T-helper 2 cell treated with Interferon-gamma antibody and Interleukin-4, amounts not matched to agents 5 μg/mL and 100 μg/mL, for 36 hours (primary cell): ENCODE data around the gene AGAP1.

Experiments
- DNase-seq: peaks from one replicate; pipeline ENCODE4 v3.0.0; 2021; ENCODE audit warnings: low spot score
- H3K27ac Mint-ChIP-seq: one replicate; pipeline ENCODE4 v1.8.0; 2021; ENCODE audit warnings: mild to moderate bottlenecking, mixed read lengths
- H3K27me3 Mint-ChIP-seq: one replicate; pipeline ENCODE4 v1.8.0; 2021; ENCODE audit warnings: low read depth, mixed read lengths
- H3K36me3 Mint-ChIP-seq: one replicate; pipeline ENCODE4 v1.8.0; 2021; ENCODE audit warnings: low read depth, mixed read lengths
- H3K4me1 Mint-ChIP-seq: one replicate; pipeline ENCODE4 v1.8.0; 2021; ENCODE audit warnings: low read depth, mixed read lengths
- H3K4me3 Mint-ChIP-seq: one replicate; pipeline ENCODE4 v1.8.0; 2022; ENCODE audit warnings: mild to moderate bottlenecking, moderate library complexity, mixed read lengths
- H3K9me3 Mint-ChIP-seq: one replicate; pipeline ENCODE4 v1.8.0; 2021; ENCODE audit warnings: mixed read lengths

The AGAP1 gene

DNA sequence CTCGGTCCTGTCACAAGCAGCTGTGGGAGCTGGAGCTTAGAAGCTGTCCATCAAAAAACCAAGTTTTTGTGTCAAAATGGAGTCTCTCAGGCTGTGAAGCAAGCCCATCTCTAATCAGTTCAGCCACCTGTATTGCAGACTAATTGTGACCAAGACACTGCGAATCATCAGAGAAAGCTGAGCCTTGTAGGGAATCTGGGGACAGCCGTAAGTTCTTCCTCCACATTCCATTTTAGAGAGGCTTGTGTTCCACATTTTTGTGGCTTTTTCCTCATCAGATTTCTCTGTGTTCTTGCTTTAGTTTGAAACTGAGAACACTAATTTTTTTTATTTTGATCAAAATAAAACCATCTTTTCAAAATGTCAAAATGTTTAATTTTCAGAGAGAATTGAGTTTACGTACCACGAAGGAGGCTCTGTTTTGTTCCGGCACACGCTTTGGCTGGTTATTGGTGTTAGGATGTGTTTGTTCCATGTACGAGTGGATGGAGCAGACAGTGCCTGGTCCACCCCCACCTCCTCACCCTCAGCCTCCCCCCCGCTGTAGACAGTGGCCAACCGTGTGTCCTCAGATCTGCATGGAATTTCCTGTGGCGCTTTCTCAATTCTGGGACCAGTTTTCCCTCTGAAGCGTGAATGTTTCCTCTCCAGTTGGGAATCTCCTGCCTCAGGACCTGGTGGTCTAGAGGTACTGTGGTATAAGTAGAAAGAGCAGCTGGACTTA, 140.8 kb downstream of the AGAP1 start:
- no peak for DNase-seq
- Mint-ChIP-seq H3K4me1 (no peaks in the 10 kb centered on the region), H3K27ac (no peak overlapping the region)

DNA sequence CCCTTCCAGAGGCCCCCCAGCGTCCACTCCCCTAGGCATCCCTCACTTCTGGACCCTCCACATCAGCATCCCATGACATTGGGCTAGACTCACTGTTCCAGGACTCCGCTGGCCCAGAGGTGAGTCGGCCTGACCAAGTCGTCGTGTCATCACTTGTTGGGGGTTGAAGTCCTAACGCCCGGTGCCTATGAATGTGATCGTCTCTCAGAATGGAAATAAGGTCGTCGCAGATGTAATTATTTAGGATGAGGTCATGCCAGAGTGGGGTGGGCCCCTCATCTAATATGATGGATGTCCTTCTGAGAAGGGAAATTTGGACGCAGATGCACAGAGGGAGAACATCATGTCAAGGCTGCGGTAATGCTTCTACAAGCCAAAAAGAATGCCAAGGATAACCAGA, 142.7 kb downstream of the AGAP1 start:
- H3K4me3 Mint-ChIP-seq = no peak overlapping the region
- peaks cover 11% of the 10 kb centered on the region for H3K27me3 Mint-ChIP-seq
- no peaks in the 10 kb centered on the region for H3K9me3 Mint-ChIP-seq
- H3K4me1 Mint-ChIP-seq = no peaks in the 10 kb centered on the region
- no peaks in the 10 kb centered on the region for H3K36me3 Mint-ChIP-seq
- DNase-seq = no peak
- no peak overlapping the region for H3K27ac Mint-ChIP-seq

More for the DNA sequence above, 140.8 kb downstream of the AGAP1 start:
- Mint-ChIP-seq H3K9me3 (no peaks in the 10 kb centered on the region), H3K4me3 (no peak overlapping the region), H3K27me3 (peaks cover 2% of the 10 kb centered on the region), H3K36me3 (no peaks in the 10 kb centered on the region)

DNA sequence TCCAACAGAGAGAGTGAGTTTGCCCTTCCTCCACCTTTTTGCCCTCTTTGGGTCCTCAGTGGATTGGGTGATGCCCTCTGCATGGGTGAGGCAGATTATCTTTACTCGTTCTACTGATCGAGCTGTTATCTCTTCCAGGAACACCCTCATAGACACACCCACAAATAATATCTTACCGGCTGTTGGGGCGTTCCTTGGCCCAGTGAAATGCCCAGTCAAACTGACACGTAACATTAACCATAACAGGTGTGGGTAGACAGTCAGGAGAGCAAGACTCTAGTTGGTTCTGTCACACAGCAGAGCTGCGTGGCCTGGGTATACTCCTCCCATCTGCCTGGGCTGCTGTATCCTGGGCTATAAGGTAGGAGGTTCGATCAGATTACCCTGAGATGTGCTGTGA, 144.1 kb downstream of the AGAP1 start:
- H3K4me3 Mint-ChIP-seq = no peak overlapping the region
- H3K4me1 Mint-ChIP-seq = no peaks in the 10 kb centered on the region
- no peak overlapping the region for H3K27ac Mint-ChIP-seq

DNA sequence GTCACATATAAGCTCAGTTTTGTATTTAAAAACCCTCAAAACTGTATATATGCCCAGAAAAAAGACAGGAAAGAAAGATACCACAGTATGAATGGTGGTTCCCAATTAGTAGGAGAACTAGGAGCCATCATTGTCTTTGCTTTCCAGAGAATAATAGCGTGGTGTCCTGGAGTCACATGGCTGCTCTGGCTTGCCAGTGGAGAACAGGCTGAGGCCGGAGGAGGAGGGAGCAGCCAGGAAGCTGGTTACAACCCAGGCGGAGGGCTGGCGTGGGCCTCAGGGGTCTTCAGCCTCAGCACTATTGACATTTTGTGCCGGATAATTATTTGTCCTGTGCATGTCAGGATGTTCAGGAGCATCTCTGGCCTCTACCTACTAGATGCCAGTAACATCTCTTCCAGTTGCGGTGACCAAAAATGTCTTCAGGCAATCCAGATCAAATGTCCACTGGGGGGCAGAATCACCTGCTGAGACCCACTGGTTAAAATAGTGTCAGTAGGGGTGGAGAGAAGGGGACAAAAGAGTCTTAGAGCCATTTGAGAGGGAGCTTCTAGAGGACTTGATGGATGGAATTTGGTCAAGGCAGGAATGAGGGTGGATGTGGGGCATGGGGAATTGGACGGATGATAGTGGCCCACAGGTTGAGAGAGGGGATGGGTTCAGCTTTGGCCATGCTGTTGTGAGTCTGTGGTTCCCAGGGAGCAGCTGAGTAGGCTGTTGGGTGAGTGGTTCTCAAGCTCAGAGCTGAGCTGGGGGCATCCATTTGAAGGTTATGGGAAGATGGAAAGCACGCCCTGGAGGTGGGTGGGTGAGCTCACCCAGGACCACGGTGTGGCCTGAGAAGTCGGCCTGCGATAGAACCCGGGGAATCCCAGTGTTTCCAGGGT, 144.9 kb downstream of the AGAP1 start:
- no peak for DNase-seq
- Mint-ChIP-seq H3K4me1 (no peaks in the 10 kb centered on the region), H3K4me3 (no peak overlapping the region), H3K36me3 (no peaks in the 10 kb centered on the region), H3K27ac (no peak overlapping the region), H3K9me3 (no peaks in the 10 kb centered on the region), H3K27me3 (peaks cover 11% of the 10 kb centered on the region)

More for the DNA sequence above, 144.1 kb downstream of the AGAP1 start:
- no peak for DNase-seq
- Mint-ChIP-seq H3K9me3 (no peaks in the 10 kb centered on the region), H3K27me3 (peaks cover 11% of the 10 kb centered on the region), H3K36me3 (no peaks in the 10 kb centered on the region)

DNA sequence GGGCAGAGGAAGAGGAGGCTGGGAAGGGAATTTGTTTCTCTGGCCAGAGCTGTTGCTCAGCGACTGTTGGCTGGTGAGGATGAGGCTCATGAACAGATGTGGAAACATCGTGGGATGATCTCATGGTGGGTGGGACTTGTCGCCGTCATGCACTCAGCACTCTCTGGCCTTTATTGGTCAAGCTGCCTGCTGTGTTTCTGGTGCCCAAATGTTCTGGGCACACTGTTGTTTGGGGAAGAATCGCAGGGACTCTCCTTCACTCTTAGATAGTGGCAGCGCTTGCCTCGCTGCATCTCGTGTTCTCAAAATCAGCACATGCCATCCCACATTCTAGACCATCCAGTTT, 145.6 kb downstream of the AGAP1 start:
- Mint-ChIP-seq H3K27me3 (peaks cover 11% of the 10 kb centered on the region), H3K4me1 (no peaks in the 10 kb centered on the region), H3K27ac (no peak overlapping the region), H3K9me3 (no peaks in the 10 kb centered on the region), H3K4me3 (no peak overlapping the region), H3K36me3 (no peaks in the 10 kb centered on the region)
- DNase-seq = no peak

DNA sequence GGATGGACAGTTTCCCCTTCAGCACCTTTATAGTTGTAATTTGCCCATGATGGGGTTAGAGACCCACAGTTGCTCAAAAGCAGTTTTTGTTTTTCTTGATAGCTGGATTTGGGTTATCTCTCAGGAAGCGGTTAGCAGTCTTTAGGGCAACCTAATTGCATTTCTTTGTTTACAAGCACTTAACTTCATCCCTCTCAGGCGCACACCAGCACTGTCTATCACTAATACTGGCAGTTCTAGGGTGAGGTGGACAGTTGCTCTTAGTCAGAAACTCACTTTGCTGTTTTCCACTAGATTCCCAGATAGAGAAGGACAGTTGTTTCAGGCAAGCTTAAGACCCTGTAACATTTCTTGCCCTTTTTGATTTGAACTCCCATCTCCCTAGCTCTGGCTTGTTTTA, 146.0 kb downstream of the AGAP1 start:
- no peaks in the 10 kb centered on the region for H3K9me3 Mint-ChIP-seq
- no peak overlapping the region for H3K4me3 Mint-ChIP-seq
- H3K4me1 Mint-ChIP-seq = no peaks in the 10 kb centered on the region
- no peak overlapping the region for H3K27ac Mint-ChIP-seq
- DNase-seq = no peak
- no peaks in the 10 kb centered on the region for H3K36me3 Mint-ChIP-seq
- peaks cover 11% of the 10 kb centered on the region for H3K27me3 Mint-ChIP-seq

DNA sequence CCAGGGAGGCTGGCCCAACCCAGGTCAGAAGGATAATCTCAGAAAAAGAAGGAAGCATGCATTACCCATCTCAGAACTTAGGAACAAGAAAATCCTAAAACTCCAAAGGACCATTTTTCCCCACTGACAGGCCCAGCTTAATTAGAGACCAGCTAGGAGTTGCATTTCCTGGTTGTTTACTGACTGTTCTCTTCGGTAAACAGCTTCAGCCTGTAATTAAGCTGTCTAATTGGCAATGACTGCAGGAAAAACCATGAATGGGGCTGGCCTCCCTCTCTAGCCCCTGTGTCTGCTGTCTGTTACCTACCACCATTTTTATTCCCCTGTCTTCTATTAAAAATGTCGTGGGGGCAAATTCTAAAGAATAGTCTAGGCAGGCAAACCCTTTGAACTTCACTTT, 146.5 kb downstream of the AGAP1 start:
- no peak overlapping the region for H3K27ac Mint-ChIP-seq
- no peak for DNase-seq
- no peak overlapping the region for H3K4me3 Mint-ChIP-seq
- H3K4me1 Mint-ChIP-seq = no peaks in the 10 kb centered on the region
- H3K9me3 Mint-ChIP-seq = no peaks in the 10 kb centered on the region
- H3K27me3 Mint-ChIP-seq = peaks cover 11% of the 10 kb centered on the region
- no peaks in the 10 kb centered on the region for H3K36me3 Mint-ChIP-seq

DNA sequence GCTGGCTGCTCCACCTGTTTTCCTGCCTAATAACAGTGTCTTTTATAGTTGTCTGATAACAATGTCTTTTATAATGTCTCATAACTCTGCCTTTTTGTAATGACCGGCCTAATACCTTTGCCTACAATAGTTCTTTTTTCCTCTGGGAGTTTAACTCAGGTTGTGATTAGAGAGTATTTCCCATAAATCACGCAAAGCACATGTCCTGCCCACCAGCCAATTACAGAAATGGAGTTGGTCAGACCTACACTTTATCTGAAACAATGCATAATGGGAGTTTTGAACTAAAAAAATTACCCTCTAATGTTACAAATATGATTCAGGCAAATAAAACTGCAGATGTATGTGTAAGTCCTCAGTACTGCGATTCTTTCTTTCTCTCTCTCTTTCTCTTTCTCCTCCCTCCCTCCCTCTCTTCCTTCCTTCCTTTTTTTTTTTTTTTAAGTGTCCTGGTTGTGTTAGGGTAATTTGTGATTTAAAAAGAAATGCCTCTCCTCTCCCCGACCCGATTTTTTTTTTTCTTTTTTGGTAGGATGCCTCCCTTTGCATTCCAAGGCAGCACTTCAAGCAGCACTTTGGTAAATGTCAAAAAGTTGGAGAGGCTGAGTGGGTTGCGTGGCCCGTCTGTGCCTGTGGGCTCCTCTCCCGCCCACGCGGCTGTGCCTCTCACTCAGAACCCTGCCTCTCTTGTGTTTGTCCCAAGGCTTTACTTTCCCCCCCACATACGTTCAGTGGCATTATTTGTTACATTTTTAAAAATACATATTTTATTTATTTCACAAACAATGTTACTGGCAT, 147.3 kb downstream of the AGAP1 start:
- no peak for DNase-seq
- H3K4me1 Mint-ChIP-seq = no peaks in the 10 kb centered on the region
- H3K36me3 Mint-ChIP-seq = no peaks in the 10 kb centered on the region
- H3K9me3 Mint-ChIP-seq = no peaks in the 10 kb centered on the region
- peaks cover 11% of the 10 kb centered on the region for H3K27me3 Mint-ChIP-seq
- H3K27ac Mint-ChIP-seq = no peak overlapping the region
- no peak overlapping the region for H3K4me3 Mint-ChIP-seq

DNA sequence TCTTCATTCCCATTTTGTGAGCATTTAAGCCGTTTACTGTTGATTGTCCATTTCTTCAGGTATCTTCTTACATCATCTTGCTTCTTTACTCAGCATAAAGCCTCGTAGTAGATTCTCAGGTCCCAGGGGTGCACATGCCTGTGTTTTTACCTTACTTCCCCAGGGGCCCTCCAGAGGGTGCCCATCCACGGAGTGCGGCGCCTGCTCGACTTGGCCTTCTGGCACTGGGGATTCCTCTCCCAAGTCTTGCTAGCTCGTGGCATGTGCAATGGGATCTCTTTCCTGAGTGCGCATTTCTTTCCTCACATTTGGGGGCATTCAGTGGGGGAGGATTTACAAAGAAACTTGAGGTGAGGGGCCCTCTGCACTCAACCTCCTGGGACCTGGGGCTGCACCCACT, 148.1 kb downstream of the AGAP1 start:
- H3K27me3 Mint-ChIP-seq = peaks cover 11% of the 10 kb centered on the region
- H3K27ac Mint-ChIP-seq = no peak overlapping the region
- H3K36me3 Mint-ChIP-seq = no peaks in the 10 kb centered on the region
- no peaks in the 10 kb centered on the region for H3K9me3 Mint-ChIP-seq
- H3K4me1 Mint-ChIP-seq = no peaks in the 10 kb centered on the region
- H3K4me3 Mint-ChIP-seq = no peak overlapping the region
- DNase-seq = no peak

DNA sequence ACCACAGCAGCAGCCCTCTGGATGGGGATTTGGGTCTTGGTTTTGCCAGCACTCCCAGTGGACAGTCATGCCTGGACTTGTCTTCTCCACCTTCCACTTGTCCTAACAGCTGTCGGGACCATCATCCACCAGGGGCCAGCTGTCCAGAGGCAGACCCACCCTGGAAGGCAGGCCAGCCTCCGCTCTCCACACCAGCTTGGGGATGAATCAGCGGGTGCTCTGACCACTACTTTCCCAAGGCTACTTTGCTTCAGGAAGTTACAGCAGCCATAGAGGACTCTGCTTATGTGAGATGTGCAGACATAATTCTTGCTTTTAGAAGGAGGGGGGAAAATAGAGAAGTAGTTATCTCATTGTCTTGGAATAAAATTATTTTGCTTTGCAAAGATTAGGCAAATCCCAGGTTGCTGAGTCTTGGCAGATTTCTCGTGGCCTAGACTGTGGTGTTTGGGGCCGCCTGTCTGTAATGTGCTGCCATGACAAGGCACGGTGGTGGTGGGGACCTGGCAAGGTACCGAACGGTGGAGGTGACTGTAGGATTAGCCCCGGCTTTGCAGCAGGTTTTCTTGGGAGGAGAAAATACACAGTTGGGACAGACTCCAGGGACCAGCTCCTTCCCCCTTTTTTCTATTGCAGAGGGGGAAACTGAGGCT, 148.7 kb downstream of the AGAP1 start:
- no peak overlapping the region for H3K27ac Mint-ChIP-seq
- H3K4me3 Mint-ChIP-seq = no peak overlapping the region
- peaks cover 11% of the 10 kb centered on the region for H3K27me3 Mint-ChIP-seq
- H3K36me3 Mint-ChIP-seq = no peaks in the 10 kb centered on the region
- H3K9me3 Mint-ChIP-seq = no peaks in the 10 kb centered on the region
- H3K4me1 Mint-ChIP-seq = no peaks in the 10 kb centered on the region
- DNase-seq = no peak

DNA sequence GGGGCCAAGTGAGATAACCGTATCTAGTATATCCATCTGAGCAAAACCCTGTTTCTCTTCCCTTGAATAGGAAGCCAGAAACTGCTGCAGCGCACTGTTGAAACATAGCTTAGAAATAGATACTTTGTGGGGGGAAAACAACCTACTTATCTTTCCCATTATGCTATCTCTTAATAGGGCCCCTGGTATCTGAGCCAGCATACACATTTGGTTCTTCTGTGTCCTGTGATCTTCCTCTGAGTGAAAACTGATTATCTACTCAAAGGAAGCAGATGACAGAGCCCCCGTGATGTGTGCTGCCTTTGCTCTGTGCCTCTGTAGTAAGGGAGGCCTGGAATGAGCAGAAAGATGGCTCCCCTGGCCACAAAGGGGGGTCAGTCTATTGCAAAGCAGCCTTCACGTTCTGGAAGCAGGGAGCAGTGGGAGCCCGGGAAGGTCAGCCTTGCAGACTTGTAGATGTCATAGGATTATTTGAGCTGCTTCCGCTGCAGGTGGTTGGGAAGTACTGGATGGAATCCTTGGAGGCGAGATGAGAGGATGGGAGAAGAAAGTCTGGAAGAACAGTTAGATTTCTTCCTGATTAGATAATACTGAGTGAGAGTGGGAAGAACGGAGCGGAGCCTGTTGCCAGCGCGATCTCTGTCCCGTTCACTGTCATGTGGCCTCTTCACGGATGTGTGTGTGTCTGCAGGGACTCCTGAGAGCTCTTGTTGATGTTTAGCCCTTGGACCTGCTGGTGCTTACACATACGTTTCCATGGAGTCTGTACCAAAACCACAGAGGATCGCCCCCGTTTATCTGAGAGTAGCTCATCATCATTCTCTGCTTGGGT, 150.1 kb downstream of the AGAP1 start:
- H3K4me3 Mint-ChIP-seq = no peak overlapping the region
- peaks cover 11% of the 10 kb centered on the region for H3K27me3 Mint-ChIP-seq
- no peak overlapping the region for H3K27ac Mint-ChIP-seq
- no peaks in the 10 kb centered on the region for H3K4me1 Mint-ChIP-seq
- DNase-seq = no peak
- no peaks in the 10 kb centered on the region for H3K9me3 Mint-ChIP-seq
- H3K36me3 Mint-ChIP-seq = no peaks in the 10 kb centered on the region

DNA sequence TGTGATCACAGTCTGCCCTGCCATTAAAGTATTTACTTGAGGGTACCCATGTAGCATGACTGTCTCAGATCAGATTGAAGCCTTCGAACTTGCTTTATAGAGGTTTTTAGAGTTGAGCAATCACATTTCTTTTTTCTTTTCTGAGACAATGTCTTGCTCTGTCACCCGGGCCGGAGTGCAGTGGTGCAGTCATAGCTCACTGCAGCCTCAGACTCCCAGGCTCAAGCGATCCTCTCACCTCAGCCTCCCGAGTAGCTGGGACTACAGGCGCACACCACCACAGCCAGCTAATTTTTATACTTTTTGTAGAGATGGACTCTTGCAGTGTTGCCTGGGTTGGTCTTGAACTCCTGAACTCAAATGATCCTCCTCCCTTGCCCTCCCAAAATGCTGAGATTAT, 153.4 kb downstream of the AGAP1 start:
- no peaks in the 10 kb centered on the region for H3K9me3 Mint-ChIP-seq
- no peaks in the 10 kb centered on the region for H3K4me1 Mint-ChIP-seq
- no peaks in the 10 kb centered on the region for H3K27me3 Mint-ChIP-seq

DNA sequence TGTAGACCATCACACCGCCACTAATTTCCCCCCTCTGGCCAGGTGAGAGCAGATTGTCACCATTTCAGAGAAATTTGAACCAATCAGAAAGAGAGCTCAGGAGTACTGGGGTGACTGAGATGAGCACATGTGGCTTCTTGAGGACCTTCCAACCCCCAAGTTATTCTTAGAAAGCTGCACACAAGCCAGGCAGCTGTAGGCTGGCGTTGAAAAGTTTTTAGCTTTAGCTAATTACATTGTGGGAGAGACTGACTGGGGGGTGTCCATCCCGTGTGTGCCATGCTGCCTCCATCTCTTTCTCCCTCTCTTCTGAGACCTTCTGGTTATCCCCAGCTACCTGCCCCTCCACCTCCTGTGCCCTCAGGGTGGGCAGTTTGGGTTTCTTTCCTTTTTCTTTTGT, 154.0 kb downstream of the AGAP1 start:
- Mint-ChIP-seq H3K27me3 (no peaks in the 10 kb centered on the region), H3K4me3 (no peak overlapping the region), H3K27ac (no peak overlapping the region), H3K9me3 (no peaks in the 10 kb centered on the region), H3K36me3 (no peaks in the 10 kb centered on the region), H3K4me1 (no peaks in the 10 kb centered on the region)
- DNase-seq = no peak

More for the DNA sequence above, 153.4 kb downstream of the AGAP1 start:
- Mint-ChIP-seq H3K4me3 (no peak overlapping the region), H3K36me3 (no peaks in the 10 kb centered on the region), H3K27ac (no peak overlapping the region)
- no peak for DNase-seq
